HG03469 (cell line): Measurements from ENCODE around the gene TEAD3.

ENCODE experiments used
- ATAC-seq: cut with Tn5 transposase; IDR thresholded peaks from one replicate; pipeline ENCODE4 v1.9.1; 2021; ENCODE audit warnings: mild to moderate bottlenecking, moderate library complexity, moderate number of reproducible peaks; ENCODE audit not compliant: unreplicated experiment

Gene TEAD3

GRCh38 chr6:35427435-35427834, 69.4 kb downstream of the TEAD3 start:
- ATAC-seq: no peak

GRCh38 chr6:35426074-35426473, 70.8 kb downstream of the TEAD3 start:
- no peak for ATAC-seq

- ATAC-seq: no peak
These were observed 71.6 kb downstream of the TEAD3 start for GRCh38 chr6:35425284-35425683.
